Stimulated activated CD4-positive, alpha-beta T cell treated with anti-CD3 and anti-CD28 coated beads, TNF-alpha, amount 100 ng/mL, for 4 hours (primary cell): Measurements from ENCODE around the gene SPINT1.

Experiments
- DNase-seq, 3 experiments: peaks; one replicate each; pipeline ENCODE4 v3.0.0-alpha.2; 2020; ENCODE audit warnings: low read depth in 3 of 3

SPINT1 gene, protein sequence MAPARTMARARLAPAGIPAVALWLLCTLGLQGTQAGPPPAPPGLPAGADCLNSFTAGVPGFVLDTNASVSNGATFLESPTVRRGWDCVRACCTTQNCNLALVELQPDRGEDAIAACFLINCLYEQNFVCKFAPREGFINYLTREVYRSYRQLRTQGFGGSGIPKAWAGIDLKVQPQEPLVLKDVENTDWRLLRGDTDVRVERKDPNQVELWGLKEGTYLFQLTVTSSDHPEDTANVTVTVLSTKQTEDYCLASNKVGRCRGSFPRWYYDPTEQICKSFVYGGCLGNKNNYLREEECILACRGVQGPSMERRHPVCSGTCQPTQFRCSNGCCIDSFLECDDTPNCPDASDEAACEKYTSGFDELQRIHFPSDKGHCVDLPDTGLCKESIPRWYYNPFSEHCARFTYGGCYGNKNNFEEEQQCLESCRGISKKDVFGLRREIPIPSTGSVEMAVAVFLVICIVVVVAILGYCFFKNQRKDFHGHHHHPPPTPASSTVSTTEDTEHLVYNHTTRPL

DNA sequence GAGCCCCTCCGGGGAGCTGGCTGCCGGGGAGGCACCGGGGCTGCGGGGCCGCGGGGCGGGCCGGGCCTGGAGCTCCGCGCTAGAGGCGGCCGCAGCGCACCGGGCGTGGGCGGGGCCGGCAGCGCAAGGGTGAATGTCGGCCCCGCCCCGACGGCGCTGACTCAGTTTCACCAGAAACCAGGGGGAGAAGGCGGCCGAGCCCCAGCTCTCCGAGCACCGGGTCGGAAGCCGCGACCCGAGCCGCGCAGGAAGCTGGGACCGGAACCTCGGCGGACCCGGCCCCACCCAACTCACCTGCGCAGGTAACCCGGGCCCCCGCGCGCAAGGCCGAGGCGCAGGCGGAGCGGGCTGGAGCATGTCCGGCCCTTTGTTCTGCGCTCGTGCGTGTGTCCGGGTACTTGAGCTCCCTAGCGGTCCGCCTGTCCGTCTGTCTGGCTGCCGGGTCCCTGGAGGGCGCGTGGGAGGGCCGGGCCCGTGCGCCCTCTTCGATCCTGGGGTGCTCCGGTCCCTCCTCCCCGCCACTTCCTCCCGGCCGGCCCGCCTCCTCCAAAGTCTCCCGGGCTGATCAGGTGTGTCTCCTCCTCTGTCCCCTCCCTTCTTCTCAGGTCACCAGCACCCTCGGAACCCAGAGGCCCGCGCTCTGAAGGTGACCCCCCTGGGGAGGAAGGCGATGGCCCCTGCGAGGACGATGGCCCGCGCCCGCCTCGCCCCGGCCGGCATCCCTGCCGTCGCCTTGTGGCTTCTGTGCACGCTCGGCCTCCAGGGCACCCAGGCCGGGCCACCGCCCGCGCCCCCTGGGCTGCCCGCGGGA is at the start of gene SPINT1:
TSS of gene SPINT1 (plus strand) at position 164 of the 811 bp plus-strand sequence. CDS start at position 671, 507 bp downstream.
- DNase-seq, result peak; percentile 61 to 71 (median 69)

DNA sequence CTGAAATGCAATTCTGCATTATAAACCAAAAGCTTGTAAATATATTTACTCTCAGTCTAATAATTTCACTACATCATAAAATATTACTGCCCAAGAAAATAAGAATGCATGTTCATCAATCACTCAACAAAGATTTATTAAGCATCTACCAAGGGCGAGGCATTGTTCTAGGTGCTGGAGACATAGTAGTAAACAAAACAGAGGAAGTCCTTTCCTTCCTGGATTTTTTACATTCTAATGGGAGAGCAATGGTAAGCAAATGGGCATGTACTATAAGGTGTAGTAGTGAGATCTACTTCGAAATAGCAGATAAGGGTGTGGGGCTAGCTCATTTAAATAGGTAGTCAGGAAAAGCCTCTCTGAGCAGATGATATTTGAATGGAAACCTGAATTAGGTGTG is 47.8 kb upstream of the SPINT1 start:
- no peak for DNase-seq

DNA sequence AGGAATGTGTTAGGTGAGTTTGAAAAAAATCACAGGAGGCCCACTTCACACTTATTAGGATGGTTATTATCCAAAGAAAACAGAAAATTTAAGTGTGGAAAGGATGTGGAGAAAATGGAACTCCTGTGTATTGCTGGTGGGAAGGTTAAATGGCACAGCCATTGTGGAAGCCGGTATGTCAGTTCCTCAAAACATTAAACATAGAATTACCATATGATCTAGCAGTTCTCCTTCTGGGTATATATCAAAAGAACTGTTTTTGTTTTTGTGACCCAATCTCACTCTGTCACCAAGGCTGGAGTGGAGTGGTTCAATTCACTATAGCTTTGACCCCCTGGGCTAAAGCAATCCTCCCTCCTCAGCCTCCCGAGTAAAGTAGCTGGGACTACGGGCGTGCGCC is 47.3 kb upstream of the SPINT1 start:
- DNase-seq, result no peak

DNA sequence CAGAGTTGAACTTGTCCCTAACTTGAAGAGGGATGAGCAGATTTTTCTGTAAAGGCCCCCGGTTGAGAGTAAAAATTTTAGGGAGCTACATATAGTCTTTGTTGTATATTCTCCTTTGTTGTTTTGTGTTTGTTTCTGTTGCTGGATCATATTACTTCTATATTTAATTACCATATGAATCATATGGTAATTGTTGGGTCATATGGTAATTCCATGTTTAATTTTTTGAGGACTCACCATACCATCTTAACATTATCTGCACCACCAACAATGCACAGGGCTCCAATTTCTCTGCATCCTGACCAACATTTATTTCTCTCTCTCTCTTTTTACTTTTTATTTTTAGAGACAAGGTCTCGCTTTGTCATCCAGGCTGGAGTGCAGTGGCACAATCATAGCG is 44.3 kb upstream of the SPINT1 start:
- DNase-seq, result no peak

DNA sequence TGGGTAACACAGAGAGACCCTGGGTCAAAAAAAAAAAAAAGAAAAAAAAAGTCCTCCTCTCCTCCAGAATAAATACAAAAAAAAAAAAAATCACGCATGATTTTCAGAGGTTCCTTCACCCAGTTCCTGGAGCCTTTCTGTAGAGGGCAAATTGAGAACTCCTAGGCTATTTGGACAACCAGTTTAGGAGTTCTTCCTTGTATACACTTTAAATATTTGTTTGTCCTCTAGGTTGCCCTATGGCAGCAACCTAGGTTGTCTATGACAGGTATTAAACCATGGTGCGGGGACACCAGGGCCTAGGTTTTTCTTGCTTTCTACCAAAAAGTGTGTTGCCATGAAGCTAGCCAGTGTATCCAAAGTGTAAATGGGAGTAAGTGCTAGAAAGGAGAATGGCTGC is 40.8 kb upstream of the SPINT1 start:
- no peak for DNase-seq

DNA sequence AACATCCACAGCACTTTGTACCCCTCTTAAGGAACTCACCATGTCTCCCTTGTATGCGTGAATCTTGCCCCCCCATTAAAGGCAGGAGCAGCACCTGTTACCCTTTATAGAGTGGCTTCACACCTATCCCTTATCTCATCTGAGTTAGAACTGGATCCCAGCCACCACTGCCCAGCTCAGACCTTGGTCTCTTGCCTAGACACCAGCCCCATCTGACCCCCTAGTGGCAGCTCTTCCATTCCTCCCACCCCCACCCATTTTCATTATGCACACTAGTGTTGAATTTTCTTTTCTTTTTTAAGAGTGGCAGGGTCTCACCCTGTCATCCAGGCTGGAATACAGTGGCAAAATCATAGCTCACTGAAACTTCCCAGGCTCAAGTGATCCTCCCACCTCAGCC is 40.2 kb upstream of the SPINT1 start:
- DNase-seq, result no peak

DNA sequence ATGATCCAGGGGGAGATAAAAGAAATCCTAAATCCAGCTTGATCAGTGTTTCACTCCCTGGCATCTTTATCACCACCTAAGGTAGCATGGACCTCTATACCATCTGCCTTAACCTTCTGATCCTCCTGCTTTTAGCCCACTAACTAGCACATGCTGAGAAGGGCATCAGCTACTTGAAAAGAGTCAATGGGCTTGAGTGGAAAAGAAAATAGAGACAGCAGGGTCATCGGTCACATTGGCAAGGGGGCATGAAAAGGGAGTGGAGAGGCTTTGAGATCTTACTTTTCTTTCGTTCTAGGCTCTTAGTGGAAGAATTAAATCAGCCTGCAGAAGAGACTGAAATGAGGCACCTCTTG is 37.2 kb upstream of the SPINT1 start:
- no peak for DNase-seq

DNA sequence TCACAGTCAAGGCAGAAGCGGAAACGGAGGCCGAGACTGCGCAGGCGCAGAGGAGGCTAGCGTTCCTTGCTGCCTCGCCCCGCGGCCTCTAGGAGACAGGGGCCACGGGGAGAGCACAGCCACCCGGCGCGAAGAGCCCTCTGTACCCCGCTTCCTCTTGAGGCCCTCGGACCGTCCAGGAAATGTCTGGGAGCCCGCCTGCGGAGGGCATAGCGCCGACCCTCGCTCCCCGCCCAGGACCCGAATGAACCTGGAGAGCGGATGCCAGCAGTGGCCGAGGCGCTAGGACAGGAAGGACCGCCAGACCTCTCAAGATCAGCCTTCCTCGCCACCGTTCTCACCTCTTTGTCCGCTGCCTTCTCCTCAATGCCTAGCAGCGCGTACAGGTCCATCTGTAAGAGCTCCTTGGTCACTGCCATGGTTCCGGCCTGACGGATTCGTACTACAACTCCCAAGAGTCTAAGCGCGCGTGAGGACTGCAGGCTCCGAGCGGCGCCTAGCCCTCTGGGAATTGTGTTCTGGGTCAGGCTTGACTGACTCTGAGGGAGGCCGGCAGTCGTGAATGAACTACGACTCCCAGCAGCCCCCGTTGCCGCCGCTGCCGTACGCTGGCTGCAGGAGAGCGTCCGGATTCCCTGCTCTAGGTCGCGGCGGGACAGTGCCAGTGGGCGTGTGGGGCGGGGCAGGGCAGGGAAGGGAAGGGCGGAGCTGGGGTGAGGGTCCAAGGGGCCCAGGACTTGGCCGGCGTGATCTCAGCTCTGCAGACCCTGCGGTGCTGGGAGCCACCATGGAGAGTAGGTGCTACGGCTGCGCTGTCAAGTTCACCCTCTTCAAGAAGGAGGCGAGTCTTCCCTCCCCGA is 36.6 kb upstream of the SPINT1 start, which contains the start of the genes DNAJC17 and ZFYVE19:
TSS of gene DNAJC17 (minus strand) at position 446 of the 860 bp plus-strand sequence. CDS start at position 419, 27 bp downstream.
TSS of gene ZFYVE19 (plus strand) at position 62 of the 860 bp plus-strand sequence. CDS start at position 563, 501 bp downstream.
- peak; percentile 86 to 96 (median 92) for DNase-seq

DNA sequence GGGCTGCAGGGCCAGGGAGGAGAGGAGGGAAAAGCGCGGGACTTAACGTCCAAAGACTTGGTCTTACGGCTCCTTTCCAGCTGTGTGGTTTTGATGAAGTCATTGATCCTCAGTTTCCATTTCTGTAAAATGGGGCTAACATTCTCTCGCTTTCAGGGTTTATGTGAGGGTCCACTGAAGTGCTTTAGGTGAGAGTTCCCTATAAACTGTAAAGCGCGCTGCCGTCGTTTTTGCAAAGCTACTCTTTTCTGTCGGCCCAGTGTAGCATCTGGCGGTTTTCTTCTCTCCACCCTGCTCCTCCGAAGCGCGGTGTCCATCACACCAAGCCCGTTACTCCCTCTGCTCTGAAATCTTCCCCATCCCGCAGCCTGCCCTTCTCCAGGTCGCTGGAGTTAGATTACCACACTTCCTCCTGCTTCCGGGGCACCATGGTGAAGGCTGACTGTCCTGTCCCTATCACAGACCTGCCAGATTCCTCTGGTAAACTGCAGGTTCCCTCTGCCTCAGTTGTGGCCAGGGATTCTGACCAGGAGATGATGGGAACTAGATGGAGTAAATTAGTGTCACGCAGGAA is 35.9 kb upstream of the SPINT1 start:
- no peak for DNase-seq

DNA sequence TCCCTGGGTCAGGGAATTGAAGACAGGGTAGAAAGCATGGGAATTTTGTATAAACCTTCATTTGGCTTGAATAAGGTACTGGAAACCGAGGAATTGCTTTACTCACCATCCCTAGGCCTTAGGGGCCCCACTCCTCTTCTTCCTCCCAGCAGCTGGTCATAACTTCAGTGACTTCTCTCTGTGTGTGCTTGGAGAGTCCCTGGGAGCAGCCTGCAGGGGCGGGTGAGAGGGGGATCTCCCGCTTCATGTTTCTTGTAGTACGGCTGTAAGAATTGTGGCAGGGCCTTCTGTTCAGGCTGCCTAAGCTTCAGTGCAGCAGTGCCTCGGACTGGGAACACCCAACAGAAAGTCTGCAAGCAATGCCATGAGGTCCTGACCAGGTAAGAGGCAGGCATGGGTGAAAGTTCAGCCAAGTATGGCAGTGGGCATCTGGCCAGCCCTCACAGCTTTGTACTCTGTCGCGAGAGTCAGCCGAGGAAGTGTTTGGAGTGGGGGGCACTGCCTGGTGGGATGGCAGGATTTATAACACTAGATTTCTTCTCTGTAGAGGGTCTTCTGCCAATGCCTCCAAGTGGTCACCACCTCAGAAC is 34.9 kb upstream of the SPINT1 start:
- DNase-seq, result no peak

DNA sequence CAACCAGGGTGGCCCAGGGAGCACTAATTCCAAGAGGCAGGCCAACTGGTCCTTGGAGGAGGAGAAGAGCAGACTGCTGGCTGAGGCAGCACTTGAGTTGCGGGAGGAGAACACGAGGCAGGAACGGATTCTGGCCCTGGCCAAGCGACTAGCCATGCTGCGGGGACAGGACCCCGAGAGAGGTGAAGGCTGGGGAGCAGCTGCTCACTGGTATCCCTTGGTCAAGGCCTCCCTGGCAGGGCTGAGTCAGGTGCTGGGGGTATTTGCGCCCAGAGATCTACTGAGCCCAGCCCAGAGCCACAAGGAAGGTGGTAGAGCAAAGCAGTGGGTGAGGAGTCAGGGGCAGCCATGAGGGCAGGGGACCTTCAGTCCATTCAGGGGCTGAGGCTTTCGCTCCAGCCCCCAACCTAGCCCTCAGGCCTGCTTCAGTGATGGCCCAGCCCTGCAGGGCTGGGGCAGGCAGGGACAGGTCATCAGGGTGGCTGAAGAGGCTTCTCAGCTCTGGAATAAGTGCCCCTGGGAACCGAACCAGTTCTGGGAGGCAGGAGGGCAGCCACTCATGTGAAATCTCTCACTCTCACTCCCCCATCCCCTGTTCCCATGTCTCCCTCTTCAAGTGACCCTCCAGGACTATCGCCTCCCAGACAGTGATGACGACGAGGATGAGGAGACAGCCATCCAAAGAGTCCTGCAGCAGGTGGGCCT is 31.0 kb upstream of the SPINT1 start:
- no peak for DNase-seq

DNA sequence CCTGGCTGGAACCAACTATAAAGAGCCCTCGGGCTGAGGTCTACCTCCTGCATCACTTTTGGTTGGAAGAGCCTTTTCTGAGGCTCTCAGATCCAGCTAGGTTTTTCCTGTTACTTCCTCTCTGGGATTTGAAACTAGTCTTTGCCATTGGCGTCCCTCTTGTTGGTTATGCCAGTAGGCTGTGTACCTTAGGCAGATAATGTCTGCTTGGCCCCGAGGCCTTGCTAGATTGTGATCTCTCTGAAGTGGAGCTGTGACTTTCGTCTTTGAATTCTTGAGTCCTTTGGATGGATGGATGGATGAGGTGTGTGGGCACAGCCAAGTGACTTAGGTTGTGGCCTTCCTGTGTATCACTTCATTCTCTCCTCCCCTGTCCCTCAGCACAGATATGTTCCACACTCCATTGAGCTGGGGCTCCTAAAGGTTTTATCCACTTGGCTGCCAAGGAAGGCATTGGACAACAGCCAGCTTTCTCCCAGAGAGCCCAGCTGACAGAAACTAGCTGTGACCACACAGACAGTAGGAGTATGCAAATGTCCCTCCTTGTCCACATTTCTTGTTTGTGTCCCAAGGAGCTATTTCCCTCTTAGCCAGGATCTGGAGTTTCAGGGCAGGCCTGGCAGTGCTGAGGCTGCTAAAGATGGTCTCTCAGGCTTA is 28.7 kb upstream of the SPINT1 start:
- DNase-seq, result no peak

DNA sequence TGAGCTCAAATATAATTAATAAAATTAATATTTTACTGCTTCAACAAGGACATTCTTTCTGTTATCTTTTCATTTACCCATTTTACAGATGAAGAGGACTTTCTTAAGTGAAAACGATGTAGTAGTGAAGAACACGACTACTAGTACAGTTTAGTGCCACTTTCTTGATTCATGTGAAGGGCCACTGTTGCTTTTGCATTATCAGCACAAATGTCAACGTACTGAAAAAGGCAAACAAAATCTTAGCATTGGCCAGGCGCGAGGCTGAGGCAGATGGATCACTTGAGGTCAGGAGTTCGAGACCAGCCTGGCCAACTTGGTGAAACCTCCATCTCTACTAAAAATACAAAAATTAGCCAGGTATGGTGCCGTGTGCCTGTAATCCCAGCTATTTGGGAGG is 24.8 kb upstream of the SPINT1 start:
- DNase-seq, result no peak

DNA sequence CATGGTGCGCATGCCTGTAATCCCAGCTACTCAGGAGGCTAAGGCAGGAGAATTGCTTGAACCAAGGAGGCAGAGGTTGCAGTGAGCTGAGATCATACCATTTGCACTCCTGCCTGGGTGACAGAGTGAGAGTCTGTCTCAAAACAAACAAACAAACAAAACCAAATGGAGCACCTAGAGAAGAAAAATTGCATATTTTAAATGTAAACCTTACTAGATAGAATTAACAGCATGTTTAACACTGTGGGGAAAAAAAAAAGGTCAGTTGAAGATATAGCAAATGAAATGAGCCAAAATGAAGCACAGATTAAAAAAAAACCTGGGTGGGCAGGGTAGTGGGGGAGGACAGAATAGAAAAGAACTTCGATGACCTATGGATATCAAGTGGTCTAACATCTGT is 22.7 kb upstream of the SPINT1 start:
- DNase-seq, result no peak

DNA sequence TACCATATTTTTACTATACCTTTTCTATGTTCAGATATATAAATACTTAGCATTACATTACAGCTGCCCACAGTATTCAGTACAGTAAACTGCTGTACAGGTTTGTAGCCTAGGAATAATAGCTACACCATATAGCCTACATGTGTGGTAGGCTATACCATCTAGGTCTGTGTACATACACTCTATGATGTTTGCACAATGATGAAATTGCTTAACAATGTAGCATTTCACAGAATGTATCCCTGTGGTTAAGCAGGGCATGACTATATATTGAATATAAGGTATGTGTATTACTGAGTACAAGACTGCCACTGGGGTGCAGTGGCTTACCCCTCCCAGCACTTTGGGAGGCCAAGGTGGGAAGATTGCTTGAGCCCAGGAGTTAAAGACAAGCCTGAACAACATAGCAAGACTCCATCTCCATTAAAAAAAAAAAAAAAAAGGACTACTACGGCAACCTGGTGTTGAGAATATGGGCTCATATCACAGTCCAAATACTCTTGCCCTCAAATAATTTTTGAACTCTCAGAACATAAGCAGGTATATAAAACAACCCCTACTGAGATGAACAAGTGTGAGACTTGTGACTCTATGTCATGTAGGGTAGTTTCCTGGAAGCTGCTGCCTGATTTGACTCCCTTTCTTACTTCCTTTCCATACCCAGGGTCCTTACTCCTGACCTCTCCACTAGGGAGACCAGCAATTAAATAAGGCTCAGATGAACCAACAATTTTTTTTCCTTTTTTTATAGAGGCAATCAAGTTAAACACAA is 20.1 kb upstream of the SPINT1 start:
- no peak for DNase-seq

DNA sequence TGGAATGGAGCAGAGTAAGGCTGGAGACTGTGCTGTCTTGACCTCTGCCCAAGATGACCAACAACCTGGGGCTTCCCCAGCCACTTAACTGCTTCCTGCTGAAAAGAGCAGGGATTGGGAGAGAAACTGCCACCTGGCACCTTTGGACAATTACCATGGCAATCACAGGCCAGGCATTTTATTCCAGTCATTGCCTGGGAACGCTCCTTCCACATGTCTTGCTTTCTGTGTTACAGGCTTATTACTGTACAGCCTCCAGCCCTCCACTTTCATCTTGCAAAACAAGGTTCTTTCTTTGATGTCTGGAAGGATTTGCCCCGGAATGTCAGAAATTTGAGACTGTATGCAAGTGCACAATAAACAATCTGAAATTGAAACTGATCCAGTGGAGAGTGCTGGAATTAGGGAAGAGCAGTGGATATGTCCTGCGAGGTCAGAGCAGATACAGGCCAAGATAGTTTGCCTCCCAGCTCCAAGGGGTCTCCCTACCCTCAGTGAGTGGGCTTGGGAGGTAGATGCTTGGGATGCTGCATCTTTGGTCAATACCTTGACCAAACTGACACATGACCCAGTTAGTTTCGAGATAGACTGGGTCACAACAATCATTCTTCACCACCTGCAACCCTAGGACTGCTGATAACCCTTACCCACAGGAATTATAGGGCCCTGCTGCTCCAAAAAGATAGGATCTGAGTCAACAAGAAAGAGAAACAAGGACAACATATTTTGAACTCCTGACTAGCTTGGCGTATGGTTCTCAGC is 18.0 kb upstream of the SPINT1 start:
- DNase-seq, result no peak

DNA sequence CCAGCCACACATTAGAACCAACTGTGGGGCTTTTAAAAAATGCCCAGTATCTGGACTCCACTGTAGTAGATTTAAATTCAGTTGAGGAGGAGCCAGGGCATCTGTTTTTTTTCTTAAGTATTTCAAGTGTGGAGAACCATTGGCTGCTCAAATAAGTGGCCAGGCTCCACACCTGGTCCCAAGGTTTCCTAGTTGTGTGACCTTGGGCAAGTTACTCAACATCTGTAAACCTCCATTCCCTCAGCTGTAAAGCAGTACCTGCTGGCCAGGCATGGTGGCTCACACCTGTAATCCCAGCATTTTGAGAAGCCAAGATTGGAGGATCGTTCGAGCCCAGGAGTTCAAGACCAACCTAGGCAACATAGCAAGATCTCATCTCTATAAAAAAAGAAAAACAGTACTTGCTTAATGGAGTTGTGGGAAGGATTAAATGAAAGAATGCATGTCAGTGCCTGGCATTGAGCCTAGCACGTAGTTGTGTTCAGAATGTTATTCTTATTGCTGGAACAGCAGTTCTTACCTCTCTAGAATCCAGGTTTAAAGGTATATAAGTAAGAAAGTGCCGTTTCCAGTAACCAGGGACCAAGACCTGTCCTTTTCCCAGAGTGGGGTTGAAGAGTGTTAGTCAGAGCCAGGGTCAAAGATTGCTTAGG is 17.3 kb upstream of the SPINT1 start:
- DNase-seq, result no peak
